HepG2 (cell line): ENCODE results near the gene SNCA. TPM values are rescaled to one million over a fixed set of nuclear protein-coding genes. Genes with fewer than 3 reads are reported as not detected.

Experiments used
- ATAC-seq: fragments of 200-7000 bp; cut with Tn5 transposase; 3 replicates; pipeline ENCODE4 v1.9.1; 2020; ENCODE audit warnings: mild to moderate bottlenecking, moderate library complexity
- BruUV-seq: library from RNA; stranded (reverse); fragments of 400-500 nt; replicated peaks from 2 replicates; lab custom pipeline; 2021; lab: Mats Ljungman, UMichigan
- CTCF ChIA-PET: fragments of 300-600 bp; formaldehyde crosslinking; extraction: SDS; loops from one replicate; lab custom pipeline; 2021; ENCODE audit warnings: low total read pairs, inconsistent platforms, low intra/inter-chr PET ratio; lab: Yijun Ruan, JAX
- POLR2A ChIA-PET: fragments of 350-600 bp; sonication (Branson Sonifier 250); formaldehyde crosslinking; loops from one replicate; lab custom pipeline; 2020; ENCODE audit warnings: antibody characterized with exemption, inconsistent platforms; lab: Yijun Ruan, JAX
- DNase-seq: peaks from one replicate; pipeline ENCODE4 v3.0.0-alpha.2; 2015; ENCODE audit warnings: low spot score
- FAIRE-seq: peaks from 3 replicates; lab custom pipeline; 2011; peaks lifted over from hg19 to GRCh38; lab: Jason Lieb, UNC
- H2AFZ ChIP-seq: one replicate; pipeline ENCODE4 v1.6.1; 2011; ENCODE audit warnings: low read length, inconsistent platforms
- H3K27ac ChIP-seq: fragments of 300-600 bp; 3 replicates; pipeline ENCODE4 v1.8.0; 2011; ENCODE audit warnings: mixed run types, mild to moderate bottlenecking, mixed read lengths, low read length, inconsistent platforms; ENCODE audit not compliant: insufficient read depth; ENCODE audit errors: extremely low read length
- H3K27me3 ChIP-seq, 2 experiments: fragments of 200-600 bp in 1 of 2; 2 replicates in 1 of 2; 3 replicates in 1 of 2; pipeline versions ENCODE4 v1.6.0 to v1.8.0; 2011; ENCODE audit warnings: low read length in 2 of 2, mild to moderate bottlenecking in 2 of 2, moderate library complexity in 2 of 2, inconsistent platforms in 1 of 2; ENCODE audit not compliant: insufficient read depth in 2 of 2, control insufficient read depth in 1 of 2
- H3K36me3 ChIP-seq, 2 experiments: fragments of 200-600 bp in 1 of 2; replicated peaks in 1 of 2; 2 replicates in 1 of 2; 3 replicates in 1 of 2; pipeline versions ENCODE4 v1.5.1 to v1.8.0; 2011; ENCODE audit warnings: low read length in 2 of 2, inconsistent platforms in 1 of 2; ENCODE audit not compliant: insufficient read depth in 2 of 2, control insufficient read depth in 1 of 2
- H3K4me1 ChIP-seq: 2 replicates; pipeline ENCODE4 v1.5.1; 2012; ENCODE audit warnings: low read length, inconsistent platforms; ENCODE audit not compliant: insufficient read depth
- H3K4me2 ChIP-seq: 2 replicates; pipeline ENCODE4 v1.6.0; 2011; ENCODE audit warnings: low read depth, low read length, inconsistent platforms
- H3K4me3 ChIP-seq, 3 experiments: fragments of 200-600 bp in 1 of 3; sonication (generic), shearing (Covaris generic) in 1 of 3; replicated peaks in 1 of 3; 2 replicates each; pipeline ENCODE4 v1.5.1; 2011 to 2016; ENCODE audit warnings: low read length in 3 of 3, inconsistent platforms in 2 of 3, low read depth in 2 of 3, mild to moderate bottlenecking in 2 of 3, control low read depth in 1 of 3, mixed read lengths in 1 of 3; ENCODE audit not compliant: insufficient read depth in 1 of 3
- H3K79me2 ChIP-seq: one replicate; pipeline ENCODE4 v1.6.1; 2011; ENCODE audit warnings: low read length, inconsistent platforms; ENCODE audit not compliant: insufficient read depth
- H3K9ac ChIP-seq: 2 replicates; pipeline ENCODE4 v1.6.0; 2011; ENCODE audit warnings: mild to moderate bottlenecking, low read depth, low read length, inconsistent platforms; ENCODE audit not compliant: insufficient read depth
- H3K9me3 ChIP-seq: 2 replicates; pipeline ENCODE4 v1.5.1; 2012; ENCODE audit warnings: mild to moderate bottlenecking, low read length
- H4K20me1 ChIP-seq: 2 replicates; pipeline ENCODE4 v1.6.0; 2011; ENCODE audit warnings: inconsistent platforms, mild to moderate bottlenecking, low read length, moderate library complexity; ENCODE audit not compliant: insufficient read depth
- FOSL2 ChIP-seq: sonication (generic); formaldehyde crosslinking; IDR thresholded peaks from 2 replicates; pipeline ENCODE4 v1.4.0; 2020; ENCODE audit warnings: missing genetic modification reagents
- NFIC ChIP-seq: IDR thresholded peaks from 2 replicates; pipeline ENCODE4 v1.6.1; 2012; ENCODE audit warnings: mild to moderate bottlenecking, low read length, inconsistent platforms
- PRMT3 ChIP-seq: sonication (generic); formaldehyde crosslinking; IDR thresholded peaks from 2 replicates; pipeline ENCODE4 v1.8.1; 2022; ENCODE audit warnings: low read depth, mild to moderate bottlenecking, moderate library complexity, missing genetic modification reagents, borderline replicate concordance
- ZKSCAN1 ChIP-seq: fragments of 150-350 bp; IDR thresholded peaks from 2 replicates; pipeline ENCODE4 v1.6.1; 2014; ENCODE audit warnings: low read length
- ZNF326 ChIP-seq: sonication (generic); formaldehyde crosslinking; IDR thresholded peaks from 2 replicates; pipeline ENCODE4 v1.4.0; 2020; ENCODE audit warnings: missing genetic modification reagents, borderline replicate concordance
- ZNF550 ChIP-seq: sonication (generic); formaldehyde crosslinking; IDR thresholded peaks from 2 replicates; pipeline ENCODE4 v1.4.0; 2020; ENCODE audit warnings: mild to moderate bottlenecking, missing genetic modification reagents, borderline replicate concordance
- ZZZ3 ChIP-seq: sonication (generic); formaldehyde crosslinking; IDR thresholded peaks from 2 replicates; pipeline ENCODE4 v1.4.0; 2020; ENCODE audit warnings: missing genetic modification reagents, mild to moderate bottlenecking, borderline replicate concordance
- WGBS: methylation state at CpG from one replicate; pipeline ENCODE4 v1.1.6; 2017; ENCODE audit warnings: low lambda C conversion rate; 5-methylcytosine and 5-hydroxymethylcytosine counted together
- in situ Hi-C: cut with HindIII; loops from 2 replicates; pipeline ENCODE4 v1.10.0; 2017; ENCODE audit warnings: low pct_unique_long_range_greater_than_20kb; ENCODE audit not compliant: extremely low pct_ligation_motif_present
- intact Hi-C: fragments of 100-400 bp; cut with micrococcal nuclease; formaldehyde crosslinking; loops from one replicate; pipeline ENCODE4 v1.10.0; 2022; ENCODE audit not compliant: unreplicated experiment
- polyA plus RNA-seq, 8 experiments: library from polyadenylated mRNA; depleted of rRNA in 3 of 8; stranded (reverse) in 7 of 8; unstranded in 1 of 8; fragments of >200 nt; fragmentation: Illumina TruSeq in 4 of 8; extraction: Trizol in 4 of 8; gene quantifications; 2 replicates each; pipeline versions ENCODE4 v1.2.1 to v1.2.3, GENCODE V29; 2011 to 2016; ENCODE audit warnings: low read depth in 4 of 8, missing spikeins in 1 of 8, mixed read lengths in 1 of 8; ENCODE audit not compliant: insufficient read depth in 1 of 8
- total RNA-seq, 5 experiments: library from RNA; depleted of rRNA; stranded (reverse); fragments of >200 nt; fragmentation: Illumina TruSeq; extraction: Trizol; gene quantifications; 2 replicates each; pipeline ENCODE4 v1.2.3, GENCODE V29; 2016; ENCODE audit warnings: low read depth in 1 of 5
- TF ChIP-seq, protein P1 (sequence below): sonication (generic); formaldehyde crosslinking; IDR thresholded peaks from 2 replicates; pipeline ENCODE4 v1.8.1; 2022; ENCODE audit warnings: low read depth, mild to moderate bottlenecking, missing genetic modification reagents

Gene SNCA
- total and polyA plus RNA-seq, 2 of the 13 experiments (the other 11 are each of a cell fraction or from before 2014, with no cell fraction given), result not detected

DNA sequence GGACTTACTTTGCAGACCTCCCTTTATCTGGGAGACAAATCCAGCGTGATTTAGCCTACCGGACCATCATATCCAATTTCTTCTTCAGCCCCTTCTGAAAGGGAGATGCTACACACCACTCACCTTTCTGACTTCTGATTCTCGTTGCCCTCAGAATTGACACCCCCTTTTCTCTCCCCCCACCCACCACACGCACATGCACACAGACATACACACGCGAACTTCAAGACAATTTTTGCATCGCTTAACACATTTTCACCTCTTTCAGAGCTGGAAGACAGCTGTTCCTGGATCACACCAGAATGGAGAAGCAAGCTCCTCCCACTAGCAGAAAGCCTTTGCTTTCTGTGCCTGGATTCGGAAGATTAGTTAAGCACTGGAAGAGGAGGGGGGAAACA is 1.0 kb upstream of the SNCA start:
- BruUV-seq, result no TSS peak
- in situ Hi-C loops (no loop called here), intact Hi-C loops (no loop called here)
- H2AFZ ChIP-seq, result no peak overlapping the region
- no peaks in the 10 kb centered on the region for H3K36me3 ChIP-seq
- H3K4me3 ChIP-seq, result no peak overlapping the region
- ChIA-PET CTCF (no interaction called here), POLR2A (no interaction called here)
- no peaks in the 10 kb centered on the region for H3K9me3 ChIP-seq
- WGBS, result 29% methylated on average over 8 of the region's 8 CpGs
- H3K9ac ChIP-seq, result no peak overlapping the region
- no peaks in the 10 kb centered on the region for H3K79me2 ChIP-seq
- FAIRE-seq, result no peak
- no peak overlapping the region for H3K4me2 ChIP-seq
- DNase-seq, result no peak
- ATAC-seq, result no peak
- no peaks in the 10 kb centered on the region for H4K20me1 ChIP-seq
- H3K4me1 ChIP-seq, result no peaks in the 10 kb centered on the region
- H3K27ac ChIP-seq, result no peak overlapping the region
- H3K27me3 ChIP-seq, result peaks cover 2 to 10% of the 10 kb centered on the region in 2 experiments; a peak in 3 of 5 replicates
- TF ChIP-seq FOSL2 (no peak), ZNF550 (CRISPR knock-in tag) (no peak), ZKSCAN1 (no peak), ZNF326 (no peak), ZZZ3 (no peak)

DNA sequence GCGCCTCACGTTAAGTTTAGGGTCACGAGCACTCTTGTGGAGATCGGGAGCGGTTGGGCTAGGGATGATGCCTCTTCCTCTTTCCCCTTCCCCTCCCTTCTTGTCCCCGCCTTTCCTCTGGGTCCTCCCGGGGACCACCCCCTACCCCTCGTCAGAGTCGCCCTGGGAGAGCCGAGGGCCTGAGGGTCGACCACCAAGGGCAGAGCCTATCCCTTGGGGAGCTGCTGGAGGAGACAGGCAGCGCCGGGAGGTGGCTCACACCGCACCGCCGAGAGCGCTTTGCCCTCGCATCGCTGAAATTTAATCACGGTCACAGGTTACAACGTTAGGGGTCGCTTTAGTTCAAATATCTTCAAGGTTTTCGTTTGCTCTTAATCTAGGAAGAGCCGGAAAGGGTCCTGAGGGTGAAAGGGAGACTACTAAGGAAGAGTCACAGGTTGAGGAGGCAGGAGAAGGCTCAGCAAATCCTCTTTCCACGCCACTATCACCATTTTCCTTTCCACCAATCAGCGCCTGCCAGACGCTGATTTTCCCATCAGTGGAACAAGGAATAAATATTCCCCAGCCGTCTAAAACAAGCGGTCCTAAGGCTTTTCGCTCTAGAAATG is 528 bp upstream of the SNCA start:
- DNase-seq, result no peak
- ChIA-PET POLR2A (no interaction called here), CTCF (no interaction called here)
- intact Hi-C loops (no loop called here), in situ Hi-C loops (no loop called here)
- WGBS, result 20% methylated on average over 22 of the region's 30 CpGs
- peaks cover 2 to 10% of the 10 kb centered on the region in 2 experiments; a peak in 3 of 5 replicates for H3K27me3 ChIP-seq
- no peak for ATAC-seq
- H3K9ac ChIP-seq, result no peak overlapping the region
- no peak overlapping the region for H2AFZ ChIP-seq
- no TSS peak for BruUV-seq
- H3K79me2 ChIP-seq, result no peaks in the 10 kb centered on the region
- H3K4me2 ChIP-seq, result no peak overlapping the region
- H3K9me3 ChIP-seq, result no peaks in the 10 kb centered on the region
- H3K4me1 ChIP-seq, result no peaks in the 10 kb centered on the region
- no peaks in the 10 kb centered on the region for H4K20me1 ChIP-seq
- H3K36me3 ChIP-seq, result no peaks in the 10 kb centered on the region
- no peak for TF ChIP-seq NFIC
- TF ChIP-seq, protein P1, sequence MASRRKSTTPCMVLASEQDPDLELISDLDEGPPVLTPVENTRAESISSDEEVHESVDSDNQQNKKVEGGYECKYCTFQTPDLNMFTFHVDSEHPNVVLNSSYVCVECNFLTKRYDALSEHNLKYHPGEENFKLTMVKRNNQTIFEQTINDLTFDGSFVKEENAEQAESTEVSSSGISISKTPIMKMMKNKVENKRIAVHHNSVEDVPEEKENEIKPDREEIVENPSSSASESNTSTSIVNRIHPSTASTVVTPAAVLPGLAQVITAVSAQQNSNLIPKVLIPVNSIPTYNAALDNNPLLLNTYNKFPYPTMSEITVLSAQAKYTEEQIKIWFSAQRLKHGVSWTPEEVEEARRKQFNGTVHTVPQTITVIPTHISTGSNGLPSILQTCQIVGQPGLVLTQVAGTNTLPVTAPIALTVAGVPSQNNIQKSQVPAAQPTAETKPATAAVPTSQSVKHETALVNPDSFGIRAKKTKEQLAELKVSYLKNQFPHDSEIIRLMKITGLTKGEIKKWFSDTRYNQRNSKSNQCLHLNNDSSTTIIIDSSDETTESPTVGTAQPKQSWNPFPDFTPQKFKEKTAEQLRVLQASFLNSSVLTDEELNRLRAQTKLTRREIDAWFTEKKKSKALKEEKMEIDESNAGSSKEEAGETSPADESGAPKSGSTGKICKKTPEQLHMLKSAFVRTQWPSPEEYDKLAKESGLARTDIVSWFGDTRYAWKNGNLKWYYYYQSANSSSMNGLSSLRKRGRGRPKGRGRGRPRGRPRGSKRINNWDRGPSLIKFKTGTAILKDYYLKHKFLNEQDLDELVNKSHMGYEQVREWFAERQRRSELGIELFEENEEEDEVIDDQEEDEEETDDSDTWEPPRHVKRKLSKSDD (CRISPR knock-in tag), result no peak
- no peak for TF ChIP-seq PRMT3
- no peak for FAIRE-seq
- no peak overlapping the region for H3K4me3 ChIP-seq
- H3K27ac ChIP-seq, result no peak overlapping the region
